Measurements from ENCODE around the gene USB1. TPM values are rescaled to one million over a fixed set of nuclear protein-coding genes. Genes with fewer than 3 reads are reported as not detected.

USB1 gene, protein sequence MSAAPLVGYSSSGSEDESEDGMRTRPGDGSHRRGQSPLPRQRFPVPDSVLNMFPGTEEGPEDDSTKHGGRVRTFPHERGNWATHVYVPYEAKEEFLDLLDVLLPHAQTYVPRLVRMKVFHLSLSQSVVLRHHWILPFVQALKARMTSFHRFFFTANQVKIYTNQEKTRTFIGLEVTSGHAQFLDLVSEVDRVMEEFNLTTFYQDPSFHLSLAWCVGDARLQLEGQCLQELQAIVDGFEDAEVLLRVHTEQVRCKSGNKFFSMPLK
- 10 to 100 TPM in 6 of 7 donors, 1 to 10 TPM in 1; 8.5 to 30.7 (median 22.5) TPM for total RNA-seq
- 10 to 100 TPM; 13.6 to 26.9 TPM for polyA plus RNA-seq
- long read RNA-seq, donor 1, partial matches to known transcripts: 6 of 8 reads
- long read RNA-seq, donor 1, other reads (novel, unspliced or antisense): 1 of 8 reads
- long read RNA-seq, donor 2, transcript USB1-201 (7 exons, 2,282 nt): major isoform, 16 of 19 reads
- long read RNA-seq, donor 2, partial matches to known transcripts: 0 of 19 reads
- long read RNA-seq, donor 2, other reads (novel, unspliced or antisense): 0 of 19 reads
- long read RNA-seq, donor 3, transcript USB1-201 (7 exons, 2,282 nt): major isoform, 46 of 77 reads
- long read RNA-seq, donor 3, partial matches to known transcripts: 14 of 77 reads
- long read RNA-seq, donor 3, other reads (novel, unspliced or antisense): 12 of 77 reads

DNA sequence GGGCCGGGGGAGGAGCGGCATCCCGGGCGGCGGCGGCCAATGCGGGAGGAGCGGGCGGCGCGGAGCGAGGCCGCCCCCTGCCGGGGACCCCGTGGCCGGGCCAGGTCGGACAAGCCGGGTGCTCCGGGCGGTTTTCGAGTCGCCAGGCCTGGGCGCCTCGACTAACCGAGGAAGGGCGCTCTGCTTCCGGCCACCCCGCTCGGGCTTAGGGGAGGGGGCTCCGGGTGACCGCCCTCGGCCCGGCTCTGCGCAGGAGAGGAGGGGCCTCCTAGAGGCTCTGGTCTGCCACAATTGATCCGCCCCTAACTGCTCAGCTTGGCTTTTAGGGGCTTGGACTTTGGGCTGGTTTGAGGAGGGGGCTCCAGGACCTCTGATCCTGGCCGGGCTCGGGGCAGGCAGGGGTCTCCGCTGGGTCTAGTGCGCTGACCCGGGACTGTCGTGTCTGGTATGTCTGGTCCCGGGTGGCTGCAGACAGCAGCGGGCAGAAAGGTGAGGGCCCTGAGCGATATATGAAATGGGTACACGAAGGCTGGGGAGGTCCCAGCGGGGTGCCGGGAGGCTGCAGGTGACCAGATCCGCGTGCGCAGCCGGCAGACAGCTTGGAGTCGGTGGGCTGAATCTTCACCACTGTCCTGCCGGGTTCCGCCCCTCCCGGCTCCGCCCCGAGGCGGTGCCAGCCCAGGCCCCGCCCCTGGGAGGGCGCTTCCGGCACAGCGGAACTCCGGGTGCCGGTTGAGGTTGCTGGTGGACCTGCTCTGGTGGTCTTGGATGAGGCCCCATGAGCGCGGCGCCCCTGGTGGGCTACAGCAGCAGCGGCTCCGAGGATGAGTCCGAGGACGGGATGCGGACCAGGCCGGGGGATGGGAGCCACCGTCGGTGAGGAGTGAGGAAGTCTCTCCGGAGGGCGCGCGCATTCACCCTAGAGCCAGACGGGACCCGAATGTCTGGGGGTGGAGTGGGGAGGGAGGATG is at the start of gene USB1:
Gene USB1, plus strand, starts transcription at position 702 of the 971 bp plus-strand sequence. Its CDS starts 77 bp downstream, at position 779.
- H3K4me3 ChIP-seq: peak within 1 kb of the TSS; percentile 69
- TF ChIP-seq POLR2A (IDR thresholded peaks at IDR 0.05) (peak; percentile 38), EP300 (IDR thresholded peaks at IDR 0.05) (no peak)
- TF ChIP-seq, protein P1, sequence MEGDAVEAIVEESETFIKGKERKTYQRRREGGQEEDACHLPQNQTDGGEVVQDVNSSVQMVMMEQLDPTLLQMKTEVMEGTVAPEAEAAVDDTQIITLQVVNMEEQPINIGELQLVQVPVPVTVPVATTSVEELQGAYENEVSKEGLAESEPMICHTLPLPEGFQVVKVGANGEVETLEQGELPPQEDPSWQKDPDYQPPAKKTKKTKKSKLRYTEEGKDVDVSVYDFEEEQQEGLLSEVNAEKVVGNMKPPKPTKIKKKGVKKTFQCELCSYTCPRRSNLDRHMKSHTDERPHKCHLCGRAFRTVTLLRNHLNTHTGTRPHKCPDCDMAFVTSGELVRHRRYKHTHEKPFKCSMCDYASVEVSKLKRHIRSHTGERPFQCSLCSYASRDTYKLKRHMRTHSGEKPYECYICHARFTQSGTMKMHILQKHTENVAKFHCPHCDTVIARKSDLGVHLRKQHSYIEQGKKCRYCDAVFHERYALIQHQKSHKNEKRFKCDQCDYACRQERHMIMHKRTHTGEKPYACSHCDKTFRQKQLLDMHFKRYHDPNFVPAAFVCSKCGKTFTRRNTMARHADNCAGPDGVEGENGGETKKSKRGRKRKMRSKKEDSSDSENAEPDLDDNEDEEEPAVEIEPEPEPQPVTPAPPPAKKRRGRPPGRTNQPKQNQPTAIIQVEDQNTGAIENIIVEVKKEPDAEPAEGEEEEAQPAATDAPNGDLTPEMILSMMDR (IDR thresholded peaks at IDR 0.05): peak; percentile 54 to 73 (median 58)
- no peaks in the 10 kb centered on the region for H3K36me3 ChIP-seq
- H3K27me3 ChIP-seq: no peaks in the 10 kb centered on the region
- DNase-seq: peak; percentile 80 to 92 (median 88)
- intact Hi-C loops (cut with DNase I): loop anchor here (5.0 to 10.0 kb wide), 3 partner anchors 94 to 426 kb away; no protein-coding TSS in a partner anchor
- WGBS, 3 donors: 1% methylated on average over 44 to 81 of the region's 81 CpGs
- H3K27ac ChIP-seq: peak within 1 kb of the TSS; percentile 64 to 77
- H3K9me3 ChIP-seq: no peaks in the 10 kb centered on the region
- peaks cover 4% of the 10 kb centered on the region for H3K4me1 ChIP-seq (ENCODE audit: insufficient read depth)

DNA sequence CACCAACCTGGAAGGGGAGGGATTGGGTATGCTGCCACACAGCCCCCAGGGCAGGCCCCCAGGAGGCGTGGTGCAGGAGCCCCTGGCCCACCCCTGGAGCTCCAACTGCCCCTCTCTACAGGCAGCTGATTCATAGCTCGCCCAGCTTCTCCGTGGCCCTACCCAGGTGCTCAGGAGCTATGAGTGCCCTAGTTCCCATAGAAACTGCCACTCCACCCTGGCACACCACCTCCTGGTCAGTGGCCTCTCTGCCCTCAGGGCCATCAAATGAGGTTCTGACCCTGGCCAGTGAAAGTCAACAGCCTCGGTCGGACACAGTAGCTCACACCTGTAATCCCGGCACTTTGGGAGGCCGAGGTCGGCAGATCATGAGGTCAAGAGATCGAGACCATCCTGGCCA is 48.3 kb upstream of the USB1 start:
- DNase-seq: no peak
- Histone ChIP-seq H3K9me3 (no peaks in the 10 kb centered on the region), H3K36me3 (no peaks in the 10 kb centered on the region), H3K27me3 (no peaks in the 10 kb centered on the region), H3K27ac (no peak overlapping the region), H3K4me3 (no peak overlapping the region), H3K4me1 (ENCODE audit: insufficient read depth) (no peaks in the 10 kb centered on the region)
- 86 to 88% (median 88%) methylated on average over 8 to 9 of the region's 9 CpGs for WGBS, 3 donors
- TF ChIP-seq EP300 (IDR thresholded peaks at IDR 0.05) (no peak), POLR2A (IDR thresholded peaks at IDR 0.05) (no peak)
- TF ChIP-seq, protein P1 (IDR thresholded peaks at IDR 0.05): no peak
- intact Hi-C loops (cut with DNase I): no loop called here

DNA sequence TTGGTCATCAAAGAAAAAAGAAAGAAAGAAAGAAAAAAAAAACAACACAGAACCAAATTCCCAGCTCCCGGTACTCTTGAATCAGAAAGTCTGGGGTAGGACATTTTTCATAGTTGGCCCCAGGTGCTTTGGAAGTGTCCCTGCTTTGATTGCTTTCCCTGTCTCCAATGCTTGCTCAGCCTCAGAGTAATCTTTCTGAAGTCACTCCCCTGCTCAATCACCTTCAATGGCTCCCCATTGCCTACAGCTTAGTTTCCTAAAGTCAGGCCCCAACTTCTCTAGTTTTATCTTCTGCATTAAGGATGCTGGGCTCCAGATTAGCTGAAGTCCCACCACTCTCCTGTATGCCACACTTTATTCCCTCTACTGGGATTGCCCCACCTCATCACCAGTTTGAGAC is 47.4 kb upstream of the USB1 start:
- H3K36me3 ChIP-seq: no peaks in the 10 kb centered on the region
- DNase-seq: no peak

More for the DNA sequence above, 47.4 kb upstream of the USB1 start:
- Histone ChIP-seq H3K27me3 (no peaks in the 10 kb centered on the region), H3K27ac (no peak overlapping the region), H3K4me1 (ENCODE audit: insufficient read depth) (no peaks in the 10 kb centered on the region), H3K9me3 (no peaks in the 10 kb centered on the region), H3K4me3 (no peak overlapping the region)
- TF ChIP-seq, protein P1 (IDR thresholded peaks at IDR 0.05): no peak
- TF ChIP-seq EP300 (IDR thresholded peaks at IDR 0.05) (no peak), POLR2A (IDR thresholded peaks at IDR 0.05) (no peak)
- 89 to 95% (median 90%) methylated on average over 1 of the region's 1 CpG for WGBS, 3 donors
- intact Hi-C loops (cut with DNase I): no loop called here
